HG02884 (cell line): ENCODE data around the gene AQP12A.
"Not testable (repeated sequence)": the region's sequence is repeated elsewhere in the genome, so short reads cannot be mapped to it uniquely, and the experiment has no call there.

ENCODE experiments used
- ATAC-seq: cut with Tn5 transposase; IDR thresholded peaks from one replicate; pipeline ENCODE4 v1.9.1; 2021; ENCODE audit warnings: mild to moderate bottlenecking, moderate library complexity; ENCODE audit not compliant: unreplicated experiment

The AQP12A gene

GRCh38 chr2:240691631-240692420, at the start of gene AQP12A:
TSS of gene AQP12A (plus strand) at chr2:240691866. CDS start at chr2:240691914, 48 bp downstream.
- not testable (repeated sequence) for ATAC-seq

- no peak for ATAC-seq
These were observed 49.4 kb upstream of the AQP12A start for GRCh38 chr2:240642061-240642805.

- no peak for ATAC-seq
These were observed 48.9 kb upstream of the AQP12A start for GRCh38 chr2:240642806-240643092.

- ATAC-seq, result no peak
These were observed 48.4 kb upstream of the AQP12A start for GRCh38 chr2:240643093-240643810.

GRCh38 chr2:240643811-240644150, 47.9 kb upstream of the AQP12A start:
- ATAC-seq, result no peak

- ATAC-seq, result no peak
These were observed 47.5 kb upstream of the AQP12A start for GRCh38 chr2:240644171-240644651.

- ATAC-seq, result no peak
These were observed 46.8 kb upstream of the AQP12A start for GRCh38 chr2:240644859-240645301.

- ATAC-seq, result no peak
These were observed 46.3 kb upstream of the AQP12A start for GRCh38 chr2:240645346-240645745.

- ATAC-seq, result no peak
These were observed 45.9 kb upstream of the AQP12A start for GRCh38 chr2:240645801-240646175.

- no peak for ATAC-seq
These were observed 45.3 kb upstream of the AQP12A start for GRCh38 chr2:240646176-240646899.

GRCh38 chr2:240646900-240647502, 44.7 kb upstream of the AQP12A start:
- ATAC-seq, result no peak

- no peak for ATAC-seq
These were observed 44.0 kb upstream of the AQP12A start for GRCh38 chr2:240647503-240648154.

GRCh38 chr2:240648155-240648649, 43.5 kb upstream of the AQP12A start:
- ATAC-seq, result no peak

GRCh38 chr2:240648650-240649275, 42.9 kb upstream of the AQP12A start:
- ATAC-seq, result no peak

- ATAC-seq, result no peak
These were observed 42.3 kb upstream of the AQP12A start for GRCh38 chr2:240649331-240649730.

GRCh38 chr2:240650254-240650965, 41.3 kb upstream of the AQP12A start:
- ATAC-seq, result no peak

GRCh38 chr2:240651185-240651584, 40.5 kb upstream of the AQP12A start:
- ATAC-seq, result no peak

- no peak for ATAC-seq
These were observed 35.5 kb upstream of the AQP12A start for GRCh38 chr2:240655931-240656886.
